Left renal cortex interstitium (tissue), 4 donors: ENCODE results near the gene ZNF664. TPM values are rescaled to one million over a fixed set of nuclear protein-coding genes. Genes with fewer than 3 reads are reported as not detected.

Experiments used
- DNase-seq, 4 donors: peaks; one replicate each; pipeline ENCODE4 v3.0.0-alpha.2; 2013; ENCODE audit warnings: low read depth in 4 of 4, low spot score in 2 of 4, missing footprints in 1 of 4
- polyA plus RNA-seq, 4 donors: library from polyadenylated mRNA; unstranded; fragments of 120-200 nt; gene quantifications; one replicate each; pipeline ENCODE4 v1.2.1, GENCODE V29; 2013; ENCODE audit not compliant: insufficient read length in 4 of 4

Gene ZNF664
- polyA plus RNA-seq, 4 donors = 158 to 180 (median 163) TPM

- no peak for DNase-seq
These were observed 13.5 kb downstream of the ZNF664 start for GRCh38 chr12:123986374-123986965.

- no peak for DNase-seq
These were observed 14.0 kb downstream of the ZNF664 start for GRCh38 chr12:123987022-123987421.

GRCh38 chr12:123989168-123989567 lies 16.2 kb downstream of the ZNF664 start:
- no peak for DNase-seq

- DNase-seq = no peak
These were observed 16.7 kb downstream of the ZNF664 start for GRCh38 chr12:123989753-123990152.

- DNase-seq = no peak
These were observed 17.5 kb downstream of the ZNF664 start for GRCh38 chr12:123990511-123990910.

- DNase-seq = no peak
These were observed 18.4 kb downstream of the ZNF664 start for GRCh38 chr12:123991372-123991951.

- no peak for DNase-seq
These were observed 19.3 kb downstream of the ZNF664 start for GRCh38 chr12:123992118-123992825.

GRCh38 chr12:123995023-123995748 lies 22.2 kb downstream of the ZNF664 start:
- no peak for DNase-seq

- DNase-seq = no peak
These were observed 23.6 kb downstream of the ZNF664 start for GRCh38 chr12:123996581-123996980.

GRCh38 chr12:123997033-123997822 lies 24.2 kb downstream of the ZNF664 start:
- no peak for DNase-seq

- DNase-seq = no peak
These were observed 24.9 kb downstream of the ZNF664 start for GRCh38 chr12:123997908-123998307.

GRCh38 chr12:123998344-123998990 lies 25.5 kb downstream of the ZNF664 start:
- DNase-seq = no peak

GRCh38 chr12:123998991-123999359 lies 26.0 kb downstream of the ZNF664 start:
- no peak for DNase-seq

GRCh38 chr12:124000111-124000510 lies 27.1 kb downstream of the ZNF664 start:
- DNase-seq = no peak

GRCh38 chr12:124001343-124001742 lies 28.3 kb downstream of the ZNF664 start:
- DNase-seq = no peak

- no peak for DNase-seq
These were observed 29.1 kb downstream of the ZNF664 start for GRCh38 chr12:124002021-124002644.

GRCh38 chr12:124002654-124003053 lies 29.6 kb downstream of the ZNF664 start:
- no peak for DNase-seq

GRCh38 chr12:124004233-124004875 lies 31.3 kb downstream of the ZNF664 start:
- DNase-seq = no peak
